ENCODE data around the gene MAML3.

- TF ChIP-seq POLR2A (IDR thresholded peaks at IDR 0.05) = no peak
- TF ChIP-seq CTCF (IDR thresholded peaks at IDR 0.05) = peak; percentile 44 to 50 (median 46)
Measured at GRCh38 chr4:140052050-140052449, 101.9 kb downstream of the MAML3 start.

Measured in transverse colon (tissue), 3 donors.